Stimulated activated CD8-positive, alpha-beta memory T cell treated with anti-CD3 and anti-CD28 coated beads, Interleukin-4, amount 100 ng/mL, for 24 hours (primary cell): ENCODE measurements around the gene PLXND1.

Experiments
- DNase-seq: peaks from one replicate; pipeline ENCODE4 v3.0.0-alpha.2; 2020; ENCODE audit warnings: low read depth

The PLXND1 gene

GRCh38 chr3:129563332-129563731 is 43.1 kb downstream of the PLXND1 start:
- no peak for DNase-seq

GRCh38 chr3:129562803-129563202 is 43.7 kb downstream of the PLXND1 start:
- DNase-seq: no peak

GRCh38 chr3:129561619-129562248 is 44.7 kb downstream of the PLXND1 start:
- no peak for DNase-seq

GRCh38 chr3:129560911-129561594 is 45.4 kb downstream of the PLXND1 start:
- no peak for DNase-seq

- DNase-seq: no peak
These were observed 46.1 kb downstream of the PLXND1 start for GRCh38 chr3:129560269-129560787.

- DNase-seq: no peak
These were observed 46.9 kb downstream of the PLXND1 start for GRCh38 chr3:129559565-129560079.

- no peak for DNase-seq
These were observed 47.5 kb downstream of the PLXND1 start for GRCh38 chr3:129558772-129559564.

GRCh38 chr3:129558081-129558771 is 48.2 kb downstream of the PLXND1 start:
- DNase-seq: no peak

- DNase-seq: no peak
These were observed 49.0 kb downstream of the PLXND1 start for GRCh38 chr3:129557548-129557894.

- no peak for DNase-seq
These were observed 49.5 kb downstream of the PLXND1 start for GRCh38 chr3:129556890-129557547.

- no peak for DNase-seq
These were observed 50.1 kb downstream of the PLXND1 start for GRCh38 chr3:129556358-129556695.

- no peak for DNase-seq
These were observed 50.7 kb downstream of the PLXND1 start for GRCh38 chr3:129555616-129556357.

- DNase-seq: no peak
These were observed 51.3 kb downstream of the PLXND1 start for GRCh38 chr3:129555153-129555550.

GRCh38 chr3:129554356-129555152 is 51.9 kb downstream of the PLXND1 start:
- no peak for DNase-seq

GRCh38 chr3:129553719-129554118 is 52.8 kb downstream of the PLXND1 start:
- no peak for DNase-seq

GRCh38 chr3:129553171-129553570 is 53.3 kb downstream of the PLXND1 start:
- no peak for DNase-seq

- DNase-seq: no peak
These were observed 54.0 kb downstream of the PLXND1 start for GRCh38 chr3:129552287-129553050.

- no peak for DNase-seq
These were observed 56.7 kb downstream of the PLXND1 start for GRCh38 chr3:129549805-129550204.
